IMR-90 (cell line): Measurements from ENCODE around the gene PCK2.
"Not testable (repeated sequence)": the region's sequence is repeated elsewhere in the genome, so short reads cannot be mapped to it uniquely, and the experiment has no call there.

ENCODE experiments used
- CEBPB ChIP-seq: IDR thresholded peaks from 2 replicates; pipeline ENCODE4 v1.6.1; 2012; ENCODE audit warnings: low read depth, low read length, improper control_type of control experiment
- CTCF ChIP-seq: conservative IDR thresholded peaks from 2 replicates; pipeline ENCODE4 v1.5.1; 2012; ENCODE audit warnings: mild to moderate bottlenecking, low read depth, low read length, improper control_type of control experiment
- ELK1 ChIP-seq: fragments of 150-350 bp; IDR thresholded peaks from 2 replicates; pipeline ENCODE4 v1.6.1; 2016; ENCODE audit warnings: low read depth, mild to moderate bottlenecking, low read length, moderate library complexity, borderline replicate concordance
- MXI1 ChIP-seq: IDR thresholded peaks from 2 replicates; pipeline ENCODE4 v1.6.1; 2012; ENCODE audit warnings: low read depth, mild to moderate bottlenecking, low read length, moderate library complexity, borderline replicate concordance
- POLR2A ChIP-seq: IDR thresholded peaks from 2 replicates; pipeline ENCODE4 v1.6.1; 2012; ENCODE audit warnings: mild to moderate bottlenecking, low read depth, low read length
- SMC3 ChIP-seq: fragments of 150-350 bp; IDR thresholded peaks from 2 replicates; pipeline ENCODE4 v1.6.1; 2016; ENCODE audit warnings: low read depth, mild to moderate bottlenecking, antibody characterized with exemption, low read length, moderate library complexity

- TF ChIP-seq ELK1, CTCF, MXI1, POLR2A, CEBPB, SMC3: not testable (repeated sequence)
Observed at GRCh38 chr14:24050753-24051152, 43.4 kb upstream of the PCK2 start.
